Stimulated activated CD4-positive, alpha-beta T cell treated with anti-CD3 and anti-CD28 coated beads, Interleukin-4, amount 100 ng/mL, for 48 hours (primary cell): Measurements from ENCODE around the gene GRK3.

Experiments used
- DNase-seq, 2 donors: peaks; one replicate each; pipeline ENCODE4 v3.0.0-alpha.2; 2020; ENCODE audit warnings: low read depth in 2 of 2

GRK3 gene

GRCh38 chr22:25626624-25626990 lies 62.1 kb downstream of the GRK3 start:
- DNase-seq = no peak

- no peak for DNase-seq
These were observed 62.9 kb downstream of the GRK3 start for GRCh38 chr22:25627271-25627852.

- no peak for DNase-seq
These were observed 64.0 kb downstream of the GRK3 start for GRCh38 chr22:25628494-25628893.

GRCh38 chr22:25629613-25630012 lies 65.1 kb downstream of the GRK3 start:
- DNase-seq = no peak

- DNase-seq = no peak
These were observed 66.0 kb downstream of the GRK3 start for GRCh38 chr22:25630447-25630846.

- DNase-seq = no peak
These were observed 71.8 kb downstream of the GRK3 start for GRCh38 chr22:25636323-25636722.

DNA sequence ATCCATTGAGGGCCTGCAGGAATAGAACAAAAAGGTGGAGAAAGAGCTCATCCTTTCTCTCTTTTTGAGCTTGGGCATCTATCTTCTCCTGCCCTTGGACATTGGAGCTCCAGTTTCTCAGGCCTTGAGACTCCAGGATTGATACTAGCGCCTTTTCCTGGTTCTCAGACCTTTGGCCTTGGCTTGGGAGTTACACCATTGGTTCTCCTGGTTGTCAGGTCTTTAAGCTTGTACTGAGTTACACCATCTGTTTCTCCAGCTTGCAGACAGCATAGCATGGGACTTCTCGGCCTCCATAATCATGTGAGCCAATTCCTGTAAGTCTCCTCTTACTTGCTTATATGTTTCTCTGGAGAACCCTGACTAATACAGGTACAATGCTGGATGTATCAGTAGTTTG lies 72.6 kb downstream of the GRK3 start:
- no peak for DNase-seq

DNA sequence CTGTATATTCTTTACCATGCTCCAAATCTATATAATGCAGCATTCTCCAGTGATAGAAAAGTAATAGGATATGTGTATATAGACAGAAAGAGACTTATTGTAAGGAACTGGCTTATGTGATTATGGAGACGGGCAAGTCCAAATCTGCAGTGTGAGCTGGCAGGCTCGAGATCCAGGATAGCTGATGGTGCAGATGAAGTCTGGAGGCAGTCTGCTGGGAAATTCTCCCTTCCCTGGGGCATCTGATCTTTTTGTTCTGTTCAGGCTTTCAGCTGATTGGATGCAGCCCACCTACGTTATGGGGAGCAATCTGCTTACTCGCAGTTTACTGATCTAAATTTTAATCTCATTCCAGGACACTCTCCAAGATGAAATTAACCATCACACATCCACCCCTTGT lies 73.2 kb downstream of the GRK3 start:
- DNase-seq = no peak

- DNase-seq = no peak
These were observed 74.2 kb downstream of the GRK3 start for GRCh38 chr22:25638638-25639037.

DNA sequence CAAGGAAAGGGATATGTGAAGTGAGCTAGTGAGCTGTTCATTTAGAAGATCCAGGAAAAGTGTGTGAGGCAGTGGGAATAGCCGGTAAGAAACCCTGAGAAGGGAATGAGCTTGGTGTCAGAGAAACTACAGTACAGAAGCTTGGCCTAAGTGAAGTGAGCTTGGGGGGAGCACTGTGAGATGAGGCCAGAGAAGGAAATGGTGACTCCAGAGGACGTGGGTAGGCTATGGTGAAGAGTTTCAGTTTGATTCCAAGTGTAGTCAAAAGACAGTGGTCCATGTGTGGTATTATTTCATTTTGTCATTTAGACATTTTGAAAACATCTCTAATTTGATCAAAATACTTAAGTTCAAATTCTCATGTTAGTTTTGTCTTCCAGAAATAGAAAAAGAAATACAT lies 77.2 kb downstream of the GRK3 start:
- DNase-seq = no peak

DNA sequence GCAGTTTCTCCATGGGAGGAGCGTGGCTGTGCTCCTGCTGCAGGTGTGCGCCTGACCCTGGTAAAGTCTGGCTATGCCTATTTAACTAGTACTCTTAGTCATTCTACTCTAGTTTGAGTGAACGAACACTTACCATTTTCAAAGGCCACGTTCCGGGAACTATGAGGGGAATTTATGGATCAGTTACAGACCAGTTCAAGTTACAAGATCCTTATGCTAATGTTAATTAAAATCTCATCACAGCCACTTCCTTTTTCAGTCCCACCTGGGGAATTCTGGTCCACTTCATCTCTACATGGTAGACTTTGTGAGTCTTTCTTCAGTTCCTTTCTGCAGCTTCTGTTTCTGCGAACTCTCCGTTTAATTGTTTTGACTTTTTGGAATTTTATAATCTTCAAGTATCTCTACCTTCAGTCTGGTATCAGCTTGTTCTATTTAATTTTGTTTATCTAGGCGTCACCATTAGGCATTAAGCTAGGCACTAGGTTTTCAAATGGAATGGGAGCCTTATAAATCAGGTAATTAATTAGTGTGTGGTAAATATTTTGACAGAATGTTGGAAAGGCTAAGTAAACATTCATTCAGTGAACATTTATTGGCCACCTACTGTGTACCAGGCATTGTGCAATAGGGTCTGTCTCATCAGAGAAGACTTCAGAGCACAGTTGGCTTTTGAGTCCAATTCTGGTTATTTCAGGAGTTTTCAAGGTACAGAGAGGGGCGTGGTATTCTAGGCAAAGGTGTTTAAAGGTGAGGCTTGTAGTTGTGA lies 78.9 kb downstream of the GRK3 start:
- DNase-seq = no peak

DNA sequence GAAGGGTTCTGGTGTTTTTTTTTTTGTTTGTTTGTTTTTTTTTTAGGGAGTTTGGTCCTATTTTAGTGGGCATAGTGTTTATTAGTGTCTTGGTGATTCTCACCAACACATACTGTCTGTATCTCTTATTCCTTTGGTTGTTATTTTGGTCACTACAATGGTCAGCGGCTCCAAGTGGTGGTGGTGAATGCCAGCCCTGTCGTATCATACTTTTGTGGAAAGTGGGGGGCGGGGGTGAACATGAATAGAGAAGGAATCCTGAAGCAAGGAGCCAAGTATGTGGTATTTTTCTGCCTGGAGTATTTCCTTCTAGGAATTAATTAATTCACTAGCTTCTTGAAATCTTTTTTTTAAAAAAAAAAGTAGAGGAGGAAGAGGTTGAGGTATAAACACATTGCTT lies 79.6 kb downstream of the GRK3 start:
- DNase-seq = no peak

GRCh38 chr22:25645266-25645665 lies 80.8 kb downstream of the GRK3 start:
- DNase-seq = no peak

DNA sequence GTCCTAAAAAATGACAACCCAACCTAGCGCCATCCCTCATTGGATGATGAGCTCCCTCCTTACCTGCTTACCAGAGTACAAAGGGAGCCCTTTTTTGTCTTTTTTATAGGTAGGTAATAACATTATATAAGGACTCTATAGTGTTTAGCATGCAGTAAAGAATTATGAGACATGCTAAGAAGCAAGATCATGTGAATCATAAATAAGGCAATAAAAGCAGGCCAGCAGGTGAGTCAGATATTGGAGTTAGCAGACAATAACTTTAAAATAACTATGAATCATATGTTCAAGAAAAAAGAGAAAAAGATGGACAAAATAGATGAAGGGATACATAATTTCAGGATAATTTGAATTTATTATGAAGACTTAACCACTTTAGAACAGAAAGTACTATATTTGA lies 81.5 kb downstream of the GRK3 start:
- DNase-seq = no peak

- DNase-seq = no peak
These were observed 86.4 kb downstream of the GRK3 start for GRCh38 chr22:25650833-25651232.

- DNase-seq = no peak
These were observed 87.0 kb downstream of the GRK3 start for GRCh38 chr22:25651332-25652085.

DNA sequence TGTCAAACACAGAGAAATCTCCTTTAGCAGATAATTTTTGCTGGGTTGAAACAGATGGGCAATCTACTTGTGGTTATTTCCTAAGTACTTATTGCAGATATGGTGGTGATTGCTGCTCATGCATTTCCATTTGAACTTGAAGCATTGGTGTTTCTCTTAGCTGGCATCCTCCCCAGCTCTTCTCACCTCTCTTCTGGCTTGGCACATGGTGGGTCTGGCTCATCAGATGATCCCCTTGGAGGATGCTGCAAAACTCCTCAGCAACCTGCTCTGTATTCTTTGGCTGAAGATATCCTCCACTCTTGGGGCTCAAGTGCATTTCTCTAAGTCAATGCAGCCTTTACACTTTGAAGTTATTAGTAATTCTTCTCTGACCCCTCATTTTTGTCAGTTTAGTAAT lies 90.2 kb downstream of the GRK3 start:
- no peak for DNase-seq

- DNase-seq = no peak
These were observed 91.0 kb downstream of the GRK3 start for GRCh38 chr22:25655371-25655935.

DNA sequence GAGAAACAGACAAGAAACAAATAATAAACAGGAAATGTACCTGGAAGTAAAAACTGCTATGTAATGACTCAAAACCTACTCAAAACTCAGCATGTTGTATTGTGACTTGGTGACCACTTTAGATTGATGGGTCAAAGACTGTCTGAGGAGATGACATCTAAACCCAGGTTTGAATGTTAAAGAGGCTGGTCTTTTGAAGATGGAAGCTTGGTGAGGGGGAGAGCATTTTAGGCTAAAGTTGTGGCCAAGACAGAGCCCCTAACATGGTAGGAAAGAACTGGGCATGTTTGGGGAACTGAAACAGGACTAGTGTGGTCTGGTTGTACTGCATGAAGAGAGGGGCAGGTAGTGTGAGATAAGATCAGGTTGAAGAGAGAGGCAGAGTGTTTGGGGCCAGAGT lies 92.2 kb downstream of the GRK3 start:
- no peak for DNase-seq

DNA sequence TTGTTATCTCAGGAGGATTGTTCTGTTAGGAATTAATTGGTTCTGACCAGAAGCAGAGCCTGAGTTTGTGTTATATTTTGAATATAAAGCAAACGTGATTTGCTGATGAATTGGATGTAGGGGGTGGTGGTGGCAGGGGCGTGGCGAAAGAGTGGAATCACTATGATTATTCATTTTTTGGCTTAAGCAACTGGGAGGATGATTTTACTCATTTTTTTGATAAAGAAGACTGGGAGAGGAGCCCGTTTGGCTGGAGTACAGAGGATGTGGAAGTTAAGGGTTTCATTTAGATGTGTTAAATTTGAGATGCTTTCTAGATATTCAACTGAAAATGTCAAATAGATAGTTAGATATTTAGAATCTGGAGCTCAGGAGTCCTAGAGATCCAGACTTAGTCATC lies 94.2 kb downstream of the GRK3 start:
- DNase-seq = no peak

- no peak for DNase-seq
These were observed 94.9 kb downstream of the GRK3 start for GRCh38 chr22:25659413-25659812.

DNA sequence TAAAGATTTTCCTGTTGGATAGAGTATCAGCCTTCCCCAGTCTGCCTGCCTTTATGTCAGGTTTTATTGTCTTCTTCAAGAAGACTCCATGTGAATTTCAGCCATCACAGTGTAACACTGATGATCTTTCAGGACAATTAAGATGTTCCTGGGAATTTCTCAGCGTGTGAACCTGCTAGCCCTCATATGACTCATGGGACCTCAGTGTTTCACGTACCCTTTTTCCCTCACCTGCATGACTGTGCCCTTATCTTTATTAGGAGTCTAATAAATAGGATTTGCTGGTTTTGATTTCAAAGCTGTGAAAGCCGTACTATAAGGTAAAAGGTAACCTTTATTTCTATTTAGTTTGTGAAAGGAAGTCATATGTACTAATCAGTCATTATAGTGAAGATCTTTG lies 95.9 kb downstream of the GRK3 start:
- DNase-seq = no peak

DNA sequence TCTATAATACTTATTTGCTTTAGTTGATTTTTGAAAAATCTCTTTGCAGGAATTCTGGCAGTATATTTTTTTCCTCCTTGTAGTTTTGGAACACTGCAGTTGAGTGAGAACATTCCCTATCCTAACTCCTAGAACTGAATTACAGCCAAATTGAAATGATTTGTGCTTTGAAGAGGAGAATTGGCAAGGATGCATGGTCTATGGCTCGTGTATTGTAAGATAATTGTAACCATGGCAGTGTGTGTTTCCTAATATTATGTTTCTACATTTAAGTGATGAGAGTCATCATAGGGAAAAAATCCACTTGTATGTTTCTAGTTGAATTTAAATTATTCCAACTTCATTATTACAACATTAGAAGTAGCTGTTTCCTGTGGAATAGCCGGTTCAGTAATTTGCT lies 96.6 kb downstream of the GRK3 start:
- DNase-seq = no peak
